Superior temporal gyrus (tissue), 1 donor: ENCODE data around the gene DEFB128.
"Not testable (repeated sequence)": the region's sequence is repeated elsewhere in the genome, so short reads cannot be mapped to it uniquely, and the experiment has no call there.

ENCODE experiments used
- DNase-seq: peaks from one replicate; pipeline ENCODE4 v3.0.0-alpha.2; 2016; ENCODE audit errors: extremely low spot score

DEFB128 gene

GRCh38 chr20:189611-190010, at the start of gene DEFB128:
Gene DEFB128, minus strand, starts transcription at chr20:189711. Its CDS starts 88 bp downstream, at chr20:189623.
- no peak for DNase-seq

DNA sequence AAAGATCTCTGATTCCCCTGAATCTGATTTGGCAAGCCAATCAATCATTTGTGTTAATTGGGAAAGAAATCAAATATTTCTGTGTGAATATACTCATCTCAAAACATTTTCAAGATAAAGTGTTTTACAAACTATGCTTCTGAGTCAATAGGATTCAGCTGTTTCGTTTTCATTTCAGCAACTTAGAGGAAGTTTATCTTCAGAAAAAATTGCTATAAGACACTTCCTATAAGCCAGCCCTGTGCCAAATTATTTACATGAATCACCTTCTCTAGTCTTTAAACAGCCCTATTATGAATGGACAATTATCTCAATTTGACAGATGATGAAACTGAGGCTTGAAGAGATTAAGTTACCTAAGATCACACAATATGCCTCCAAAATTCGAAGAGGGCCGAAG, 48.4 kb upstream of the DEFB128 start:
- no peak for DNase-seq

- no peak for DNase-seq
Measured at GRCh38 chr20:237489-237888, 48.0 kb upstream of the DEFB128 start.

- DNase-seq, result no peak
Measured at GRCh38 chr20:235891-236290, 46.4 kb upstream of the DEFB128 start.

GRCh38 chr20:227439-228105, 38.1 kb upstream of the DEFB128 start:
- DNase-seq, result no peak

- DNase-seq, result no peak
Measured at GRCh38 chr20:226958-227357, 37.4 kb upstream of the DEFB128 start, which contains the start of gene DEFB129. Gene DEFB129, plus strand, starts transcription at chr20:227258. Its CDS starts 31 bp downstream, at chr20:227289.

GRCh38 chr20:225879-226278, 36.4 kb upstream of the DEFB128 start:
- not testable (repeated sequence) for DNase-seq

DNA sequence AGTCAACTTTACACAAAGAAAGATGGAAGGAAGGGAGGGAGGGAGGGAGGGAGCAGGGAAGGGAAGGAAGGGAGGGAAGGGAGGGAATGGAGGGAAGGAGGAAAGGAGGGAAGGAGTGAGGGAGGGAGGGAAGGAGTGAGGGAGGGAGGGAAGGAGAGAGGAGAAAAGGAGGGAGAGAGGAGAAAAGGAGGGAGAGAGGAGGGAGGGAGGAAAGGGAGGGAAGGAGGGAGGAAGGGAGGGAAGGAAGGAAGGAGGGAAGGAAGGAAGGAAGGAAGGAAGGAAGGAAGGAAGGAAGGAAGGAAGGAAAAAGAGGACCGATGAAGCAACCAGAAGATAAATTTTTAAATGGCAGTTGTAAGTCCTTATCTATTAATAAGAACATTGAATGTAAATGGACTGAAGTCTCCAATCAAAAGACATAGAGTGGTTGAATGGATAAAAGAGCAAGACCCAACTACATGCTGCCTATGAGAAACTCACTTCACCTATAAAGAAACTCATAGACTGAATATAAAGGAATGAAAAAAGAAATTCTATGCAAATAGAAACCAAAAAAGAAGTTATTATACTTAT, 31.8 kb upstream of the DEFB128 start:
- no peak for DNase-seq

- DNase-seq, result peak; percentile 42
Measured at GRCh38 chr20:219290-220115, 30.0 kb upstream of the DEFB128 start.

- DNase-seq, result no peak
Measured at GRCh38 chr20:217266-217665, 27.8 kb upstream of the DEFB128 start.

- DNase-seq, result no peak
Measured at GRCh38 chr20:215796-216195, 26.3 kb upstream of the DEFB128 start.

DNA sequence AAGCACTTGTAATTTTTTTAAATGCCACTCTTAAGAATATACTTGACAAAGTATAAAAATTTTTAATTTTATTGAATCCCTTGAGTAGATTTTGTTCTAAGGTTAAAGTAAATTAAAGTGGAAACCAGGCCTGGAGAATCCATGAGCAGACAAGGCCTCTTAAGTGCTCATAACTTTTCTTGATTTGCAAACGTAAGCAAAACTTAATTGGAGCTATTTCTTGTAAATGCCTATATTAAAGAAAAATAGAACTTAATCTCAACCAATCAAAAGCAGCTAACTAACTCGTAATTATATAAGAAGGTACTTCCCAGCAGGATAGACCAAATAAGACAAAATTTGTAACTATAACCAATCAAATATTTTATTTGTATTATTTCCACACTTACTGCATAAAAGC, 24.9 kb upstream of the DEFB128 start:
- no peak for DNase-seq

- no peak for DNase-seq
Measured at GRCh38 chr20:210809-211502, 21.4 kb upstream of the DEFB128 start.

DNA sequence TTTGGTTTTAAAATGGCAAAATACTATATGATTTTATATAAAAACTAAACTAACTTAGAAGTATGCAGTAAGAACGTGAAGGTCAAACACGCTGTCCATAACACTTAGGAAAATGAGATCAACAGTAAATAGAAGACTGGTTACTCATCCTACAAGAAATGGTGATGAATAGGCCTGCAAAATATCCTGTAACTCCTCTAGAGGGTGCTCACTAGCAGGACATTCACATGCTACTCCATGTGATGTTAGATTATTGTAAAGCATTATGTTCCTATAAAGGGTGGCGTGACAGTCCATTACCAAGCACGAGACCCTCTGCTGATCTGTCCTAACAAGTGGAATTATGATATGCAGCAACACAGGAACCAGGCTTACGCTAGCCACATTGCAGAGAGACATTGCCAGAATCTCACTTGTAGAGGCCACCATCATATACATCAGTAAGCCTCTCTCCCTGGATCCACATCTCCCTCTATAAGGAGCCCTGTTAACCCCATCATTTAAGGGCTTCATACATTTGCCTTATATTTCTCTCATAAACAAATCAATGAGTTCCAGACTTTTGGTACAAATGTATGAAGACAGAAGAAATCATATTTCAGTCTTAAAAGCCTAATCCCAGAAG, 19.5 kb upstream of the DEFB128 start:
- peak; percentile 68 for DNase-seq

- not testable (repeated sequence) for DNase-seq
Measured at GRCh38 chr20:203630-204029, 14.1 kb upstream of the DEFB128 start.

- no peak for DNase-seq
Measured at GRCh38 chr20:199996-200395, 10.5 kb upstream of the DEFB128 start.

DNA sequence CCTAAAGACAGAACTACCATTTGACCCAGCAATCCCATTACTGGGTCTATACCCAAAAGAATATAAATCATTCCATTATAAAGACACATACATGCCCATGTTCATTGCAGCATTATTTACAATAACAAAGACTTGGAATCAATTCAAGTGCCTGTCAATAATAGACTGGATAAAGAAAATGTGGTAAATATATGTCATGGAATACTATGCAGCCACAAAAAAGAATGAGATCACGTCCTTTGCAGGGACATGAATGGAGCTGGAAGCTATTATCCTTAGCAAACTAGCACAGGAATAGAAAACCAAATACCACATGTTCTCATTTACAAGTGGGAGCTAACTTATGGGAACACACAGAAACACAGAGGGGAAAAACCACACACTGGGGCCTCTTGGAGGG, 8.7 kb upstream of the DEFB128 start:
- DNase-seq, result no peak

DNA sequence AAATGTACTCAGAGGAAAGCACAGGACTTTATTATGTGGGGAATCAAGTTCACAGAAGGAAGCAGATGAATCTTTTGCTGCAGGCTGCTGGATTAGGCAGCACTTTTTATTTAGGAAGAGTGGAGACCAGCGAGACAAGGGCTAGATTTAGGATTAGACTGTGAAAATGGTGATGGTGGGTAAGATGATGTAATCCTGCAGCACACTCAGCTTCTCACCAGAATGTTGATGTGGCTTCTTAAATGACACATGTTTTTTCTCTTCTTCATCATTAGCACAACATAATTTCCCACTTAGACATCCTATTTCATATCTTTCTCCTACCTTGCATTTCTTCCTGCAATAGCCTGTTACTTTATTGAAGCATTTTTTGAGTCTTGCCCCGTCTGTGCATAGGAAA, 1.8 kb downstream of the DEFB128 start:
- DNase-seq, result no peak

DNA sequence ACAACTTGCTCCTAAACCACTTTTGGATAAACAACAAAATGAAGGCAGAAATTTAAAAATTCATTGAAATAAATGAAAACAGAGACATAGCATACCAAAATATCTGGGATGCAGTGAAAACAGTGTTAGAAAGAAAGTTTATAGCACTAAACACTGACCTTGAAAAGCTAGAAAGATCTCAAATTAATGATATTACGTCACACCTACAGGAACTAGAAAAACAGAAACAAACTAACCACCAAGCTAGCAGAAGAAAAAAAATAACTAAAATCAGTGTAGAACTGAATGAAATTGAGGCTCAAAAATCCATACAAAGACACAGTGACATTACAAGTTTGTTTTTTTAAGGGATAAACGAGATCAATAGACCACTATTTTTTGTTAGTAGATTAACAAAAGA, 5.2 kb downstream of the DEFB128 start:
- no peak for DNase-seq

DNA sequence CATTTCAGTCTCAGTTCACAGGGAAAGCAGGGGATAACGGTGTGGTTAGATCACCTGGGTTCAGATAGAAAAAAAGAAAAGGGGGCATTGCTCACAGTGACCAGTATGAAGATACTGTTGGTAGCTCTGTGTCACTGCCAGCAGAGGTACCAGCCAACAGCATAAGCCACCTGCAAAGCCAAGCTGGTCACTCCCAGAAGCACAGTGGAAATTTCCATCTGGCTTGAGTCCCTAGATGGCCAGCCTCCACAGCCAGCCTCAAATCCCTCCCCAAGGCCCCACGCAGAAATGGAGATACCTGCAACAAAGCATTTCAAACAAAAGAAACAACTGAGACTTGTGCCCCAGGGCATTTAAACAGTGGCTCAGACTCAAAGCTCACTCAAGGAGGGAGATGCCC, 20.6 kb downstream of the DEFB128 start:
- DNase-seq, result no peak

DNA sequence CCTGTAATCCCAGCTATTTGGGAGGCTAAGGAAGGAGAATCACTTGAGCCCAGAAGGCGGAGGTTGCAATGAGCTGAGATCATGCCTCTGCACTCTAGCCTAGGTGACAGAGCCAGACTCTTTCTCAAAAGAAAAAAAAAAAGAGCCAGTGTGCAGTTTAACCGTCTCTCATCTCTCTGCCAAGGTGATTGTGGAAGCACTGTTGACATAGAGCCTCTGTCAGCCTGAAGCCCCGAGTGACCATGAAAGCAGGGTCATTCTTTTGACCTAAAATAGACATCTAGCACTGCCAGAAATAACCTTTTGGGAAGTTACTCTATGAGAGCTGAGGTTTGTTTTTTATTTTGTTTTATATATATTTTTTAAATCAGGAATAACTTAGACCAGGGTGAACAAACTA, 24.9 kb downstream of the DEFB128 start:
- no peak for DNase-seq

DNA sequence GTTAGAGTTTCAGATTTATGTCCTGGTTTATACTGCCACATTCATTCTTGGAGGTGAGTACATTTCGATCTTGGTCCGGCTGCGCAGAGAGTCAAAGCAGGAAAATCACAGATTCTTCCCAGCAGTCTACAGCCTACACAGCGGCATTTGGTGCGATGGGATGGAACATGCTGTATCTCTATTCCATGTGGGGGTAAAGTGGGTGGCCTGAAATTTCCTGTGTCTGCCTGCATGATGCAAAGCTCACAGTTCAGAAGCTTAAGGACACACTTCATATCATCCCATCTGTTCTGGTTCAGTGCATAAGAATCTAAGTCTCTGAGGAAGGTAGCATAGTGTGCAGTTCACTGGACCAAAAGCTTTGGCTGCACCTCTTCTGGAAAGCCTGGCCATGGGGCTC, 32.4 kb downstream of the DEFB128 start, which contains the start of gene DEFB127:
TSS of gene DEFB127 (plus strand) at position 301 of the 400 bp plus-strand sequence. CDS start at position 392, 91 bp downstream.
- no peak for DNase-seq
